Head of caudate nucleus (tissue), 42 donors: ENCODE data around the gene MYO5A.

ENCODE experiments used
- DNase-seq, 42 donors: peaks; one replicate each; pipeline versions ENCODE4 v3.0.0 to v3.0.0-alpha.2; 2020 to 2021; ENCODE audit warnings: mixed read lengths in 7 of 42
- intact Hi-C: fragments of 100-400 bp; cut with DNase I; formaldehyde crosslinking; loops from one replicate; pipeline ENCODE4 v1.15.0; 2022

The MYO5A gene

DNA sequence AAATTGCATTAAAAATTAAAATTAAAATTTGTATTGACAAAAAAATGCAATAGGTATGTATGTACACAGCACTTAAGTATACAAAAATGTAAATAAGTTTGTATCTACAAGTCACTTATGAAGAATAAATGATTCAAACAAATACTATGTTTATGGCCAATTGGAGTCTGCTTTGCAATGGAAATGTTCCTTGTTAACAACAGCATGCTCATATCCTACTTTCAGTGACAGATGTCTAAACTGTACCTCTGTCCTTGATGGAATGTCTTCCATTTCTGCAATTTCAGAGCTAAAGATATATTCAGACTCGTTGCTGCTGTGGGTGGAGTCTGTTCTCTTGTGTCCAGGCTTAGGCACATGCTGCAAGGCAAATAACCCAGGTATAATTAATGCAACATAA, 169.0 kb downstream of the MYO5A start:
- intact Hi-C loops = no loop called here
- no peak for DNase-seq

GRCh38 chr15:52357949-52358348, 170.7 kb downstream of the MYO5A start:
- DNase-seq = peak in 20 of 42 donors; percentile 15 to 70 (median 50)
- intact Hi-C loops = no loop called here

GRCh38 chr15:52352086-52352485, 176.6 kb downstream of the MYO5A start:
- intact Hi-C loops = no loop called here
- DNase-seq = no peak

- DNase-seq = no peak
Measured at GRCh38 chr15:52351206-52351908, 177.3 kb downstream of the MYO5A start.

GRCh38 chr15:52350423-52350822, 178.3 kb downstream of the MYO5A start:
- intact Hi-C loops = no loop called here
- DNase-seq = no peak

More at GRCh38 chr15:52351206-52351908, 177.3 kb downstream of the MYO5A start:
- intact Hi-C loops = no loop called here

- intact Hi-C loops = no loop called here
- no peak for DNase-seq
Measured at GRCh38 chr15:52349052-52349700, 179.5 kb downstream of the MYO5A start.

DNA sequence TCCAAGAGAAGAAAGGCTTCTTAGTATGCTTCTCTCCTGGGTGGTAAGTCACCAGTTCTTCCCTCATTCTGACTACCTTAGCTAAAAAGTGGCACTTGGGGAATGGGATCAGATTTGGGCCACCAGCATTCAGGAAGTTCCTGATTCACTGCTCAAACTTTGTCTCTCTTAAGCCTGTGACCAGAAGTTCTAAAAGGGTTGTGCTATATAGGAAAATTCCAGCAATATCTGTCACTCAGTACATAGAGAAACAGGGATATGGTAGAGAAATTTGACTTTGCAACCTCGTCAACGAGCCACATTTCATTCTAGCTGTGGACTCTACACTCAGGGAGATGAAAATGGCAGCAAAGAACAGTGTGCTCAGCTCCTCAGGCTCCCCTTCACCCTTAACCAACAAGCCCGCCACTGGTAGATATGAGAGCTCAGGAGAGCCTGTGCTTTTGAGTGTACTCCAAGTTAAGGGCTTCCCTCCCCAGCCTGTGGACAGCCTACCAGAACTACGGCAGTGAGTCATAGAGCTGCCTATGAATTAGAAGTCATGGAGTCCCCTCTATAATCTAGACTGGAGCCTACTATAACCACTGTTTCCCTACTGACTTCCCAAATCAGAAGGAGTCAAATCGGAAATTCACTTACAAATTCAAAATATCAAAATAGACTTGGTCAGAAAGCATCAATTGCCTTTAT, 180.5 kb downstream of the MYO5A start:
- DNase-seq = no peak
- intact Hi-C loops = no loop called here

GRCh38 chr15:52344592-52344991, 184.1 kb downstream of the MYO5A start:
- intact Hi-C loops = no loop called here
- DNase-seq = no peak

DNA sequence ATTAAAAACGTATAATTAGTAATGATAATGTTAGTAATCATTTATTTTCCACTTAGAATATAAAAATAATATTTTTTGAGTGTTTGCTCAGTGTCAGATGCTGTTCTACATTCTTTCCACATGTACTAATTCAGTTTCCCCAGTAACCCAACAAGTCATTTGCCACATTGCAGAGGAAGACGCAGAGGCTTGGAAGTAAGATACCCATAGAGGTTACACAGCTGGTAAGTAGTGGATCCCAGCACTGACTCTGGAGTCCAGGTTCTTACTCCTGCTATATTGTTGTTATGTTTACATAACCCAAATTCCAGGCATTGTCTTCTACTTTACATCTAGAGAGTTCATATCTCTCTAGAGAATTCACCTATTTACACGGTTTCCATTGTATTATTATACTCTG, 184.8 kb downstream of the MYO5A start:
- intact Hi-C loops = no loop called here
- no peak for DNase-seq

DNA sequence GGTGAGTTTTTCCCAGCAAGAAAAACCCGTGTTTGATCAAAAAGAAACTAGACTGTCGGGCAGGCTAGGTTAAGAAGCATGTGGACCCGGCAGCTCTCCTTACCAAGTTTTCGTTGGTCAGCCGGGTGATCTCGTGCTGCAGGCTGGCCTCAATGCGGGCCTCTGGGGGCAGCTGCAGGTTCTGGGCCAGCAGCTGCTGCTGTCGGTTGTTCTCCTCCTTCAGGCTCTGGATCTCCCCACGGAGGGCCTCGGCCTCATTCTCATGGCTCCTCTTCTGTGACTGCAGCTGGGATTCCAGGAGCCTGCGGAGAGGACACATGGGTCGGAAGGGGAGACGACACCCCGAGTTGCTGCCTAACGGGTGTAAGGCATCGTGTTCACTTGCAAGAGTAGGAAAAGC, 188.6 kb downstream of the MYO5A start:
- no peak for DNase-seq
- intact Hi-C loops = no loop called here

GRCh38 chr15:52338891-52339290, 189.8 kb downstream of the MYO5A start:
- intact Hi-C loops = loop anchor here (10.0 kb wide), 1 partner anchor 186 kb away; the partner anchor contains the start of gene MYO5A
- DNase-seq = peak in 26 of 42 donors; percentile 33 to 81 (median 56)

DNA sequence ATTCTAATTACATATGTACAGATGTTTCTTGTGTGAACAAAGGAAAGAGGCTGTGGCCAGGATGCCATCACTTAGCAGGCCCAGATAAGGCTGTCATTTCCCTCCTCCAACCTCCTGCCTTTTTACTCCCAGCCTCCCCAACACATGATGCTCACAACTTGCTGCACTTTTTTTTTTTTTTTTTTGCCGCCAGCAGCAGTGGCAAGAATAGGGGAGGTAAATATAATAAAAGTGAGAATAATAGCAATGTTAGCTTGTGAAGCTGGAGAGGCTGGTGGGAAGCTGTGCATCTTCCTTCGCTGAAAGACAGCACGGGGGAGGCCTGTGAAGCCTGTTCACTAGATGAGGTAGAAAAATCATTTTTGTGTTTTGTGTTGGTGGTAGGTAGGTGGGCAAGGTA, 190.6 kb downstream of the MYO5A start:
- DNase-seq = peak in 38 of 42 donors; percentile 25 to 91 (median 62)
- intact Hi-C loops = loop anchor here (10.0 kb wide), 1 partner anchor 187 kb away; the partner anchor contains the start of gene MYO5A

DNA sequence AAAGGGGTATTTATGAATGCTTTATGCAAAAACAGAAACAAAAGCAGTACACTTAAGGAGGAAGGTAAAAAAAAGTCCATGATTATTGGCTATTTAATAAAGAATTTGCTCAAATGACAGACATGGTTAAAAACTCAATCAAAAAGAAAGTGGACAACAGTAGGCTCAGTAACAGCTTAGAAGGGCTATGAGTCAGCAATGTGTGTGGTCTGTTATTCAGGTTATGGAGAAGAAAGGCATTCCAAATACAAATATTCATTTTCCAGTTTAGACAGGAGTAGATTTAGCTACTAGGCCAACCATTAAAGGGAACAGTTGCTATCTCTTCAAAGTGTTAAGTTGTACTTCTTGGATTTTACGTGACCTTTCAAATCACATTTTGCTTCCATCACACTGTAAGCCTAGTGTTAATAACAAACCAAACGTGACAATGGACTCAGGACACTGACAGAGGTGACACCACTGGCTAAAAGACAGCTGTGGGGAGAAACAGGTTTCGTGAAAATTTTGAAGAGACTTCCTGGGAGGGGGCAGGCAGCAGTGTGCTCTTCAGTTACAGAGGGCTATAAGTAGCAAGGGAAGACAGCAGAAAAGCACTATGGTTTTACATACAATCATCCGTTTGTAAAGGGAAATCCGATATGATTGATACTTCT, 191.4 kb downstream of the MYO5A start:
- intact Hi-C loops = loop anchor here (10.0 kb wide), 1 partner anchor 187 kb away; the partner anchor contains the start of gene MYO5A
- DNase-seq = no peak

DNA sequence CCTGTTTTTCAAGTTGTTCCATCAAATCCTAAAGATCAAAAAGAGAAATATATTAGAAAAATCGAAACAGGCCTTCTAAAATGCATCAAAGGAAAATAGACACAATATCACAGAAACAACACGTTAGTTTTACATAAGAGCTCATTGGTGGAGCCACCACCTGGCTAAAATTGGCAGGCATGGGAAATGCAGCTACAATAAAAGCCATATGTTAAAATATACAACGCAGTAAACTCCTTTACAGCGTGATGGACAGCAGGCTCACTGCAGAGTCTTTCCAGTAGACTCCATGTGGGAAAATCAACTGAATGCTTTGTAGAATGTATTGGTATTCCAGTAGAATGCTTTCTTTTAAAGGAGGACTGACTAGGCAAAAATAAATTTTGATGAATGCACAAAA, 192.2 kb downstream of the MYO5A start:
- no peak for DNase-seq
- intact Hi-C loops = loop anchor here (10.0 kb wide), 1 partner anchor 188 kb away; the partner anchor contains the start of gene MYO5A

DNA sequence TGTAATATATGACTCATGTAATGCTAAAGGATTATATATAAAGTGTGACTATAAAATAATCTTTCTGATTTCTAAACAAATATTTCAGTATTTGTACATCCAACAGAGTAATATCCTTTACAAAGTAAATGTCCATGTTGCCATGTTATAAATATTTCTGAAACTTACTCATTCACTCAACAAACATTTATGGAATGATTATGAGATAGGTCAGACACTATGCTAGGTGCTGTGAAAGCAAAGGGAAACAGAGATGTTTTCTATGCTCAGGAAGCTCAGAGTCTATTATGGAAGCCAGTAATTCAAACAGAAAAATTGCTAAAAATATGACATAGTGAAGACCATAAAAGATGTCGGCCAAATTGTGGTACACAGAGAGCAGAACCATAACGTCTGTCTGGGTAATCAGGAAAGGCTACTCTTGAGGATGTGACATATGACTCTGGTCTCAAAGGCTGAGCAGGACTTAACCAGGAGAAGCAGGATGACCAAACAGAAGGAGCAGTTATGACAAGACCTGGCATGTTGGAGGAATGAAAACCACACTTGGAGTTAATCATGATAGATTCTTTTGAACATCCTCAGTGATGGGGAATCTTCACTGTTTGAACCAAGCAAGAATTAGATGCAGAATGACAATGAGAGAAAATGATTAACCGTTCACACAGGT, 194.1 kb downstream of the MYO5A start:
- DNase-seq = no peak
- intact Hi-C loops = loop anchor here (10.0 kb wide), 1 partner anchor 190 kb away; the partner anchor contains the start of gene MYO5A

DNA sequence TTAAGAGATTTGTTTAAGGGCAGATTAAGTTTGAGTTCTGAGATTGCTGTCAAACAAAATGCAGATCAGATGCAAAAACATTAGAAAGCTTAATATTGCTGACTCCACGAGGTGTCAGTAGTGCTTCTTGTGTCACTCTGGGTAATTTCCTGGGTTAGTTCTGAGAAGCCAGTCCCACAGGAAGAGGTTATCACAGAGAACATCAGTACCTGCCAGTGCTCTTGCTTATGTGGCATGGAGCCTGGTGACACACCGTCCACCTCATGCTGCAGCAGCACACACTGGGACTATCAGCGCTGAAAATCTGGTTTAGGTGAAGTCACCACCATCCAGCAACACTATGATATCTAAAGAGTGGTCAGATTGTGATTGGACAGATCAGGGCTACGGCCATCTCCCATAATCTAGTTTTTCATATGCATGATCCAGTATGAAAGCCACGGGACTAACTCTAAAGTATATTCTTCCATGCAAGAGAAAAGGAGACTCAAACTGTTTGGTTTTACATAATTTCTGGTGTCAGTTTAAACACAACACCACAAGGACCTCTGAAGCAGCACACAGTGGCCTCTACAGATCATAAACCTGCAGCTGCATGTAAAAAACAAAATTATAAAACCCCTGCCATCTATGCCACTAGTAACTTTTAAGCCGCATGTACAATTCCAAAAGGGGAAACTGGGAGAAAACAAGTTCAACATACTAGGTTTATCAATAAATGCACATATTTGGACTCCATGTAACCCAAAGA, 197.0 kb downstream of the MYO5A start:
- intact Hi-C loops = loop anchor here (10.0 kb wide), 1 partner anchor 193 kb away; the partner anchor contains the start of gene MYO5A
- DNase-seq = peak in 9 of 42 donors; percentile 28 to 70 (median 46)

DNA sequence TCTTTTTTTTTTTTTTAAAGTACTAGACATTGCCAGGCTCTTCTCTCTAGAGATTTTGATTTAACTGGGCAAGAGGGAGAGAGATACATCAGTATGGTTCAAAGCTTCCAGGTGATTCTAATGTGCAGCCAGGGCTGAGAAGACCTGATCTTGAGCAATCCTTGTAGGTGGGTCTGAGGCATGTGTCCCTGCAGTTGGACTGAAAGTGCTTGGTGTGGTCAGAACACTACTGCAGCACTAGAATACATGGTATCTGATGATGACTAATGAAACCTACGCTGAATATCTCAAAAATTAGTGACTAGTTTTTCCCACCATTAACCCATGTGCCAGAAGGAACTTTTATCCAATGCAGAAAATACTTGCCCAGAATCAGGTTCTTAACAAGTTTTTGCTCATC, 198.7 kb downstream of the MYO5A start:
- intact Hi-C loops = loop anchor here (10.0 kb wide), 1 partner anchor 195 kb away; the partner anchor contains the start of gene MYO5A
- DNase-seq = no peak

GRCh38 chr15:52329150-52329549, 199.5 kb downstream of the MYO5A start:
- DNase-seq = peak in 19 of 42 donors; percentile 38 to 76 (median 48)
- intact Hi-C loops = no loop called here
